PC-3 (cell line): ENCODE data around the gene ABCD4.

Experiments used
- EZH2 ChIP-seq: fragments of 300-600 bp; sonication (generic); IDR thresholded peaks from one replicate; pipeline ENCODE4 v1.6.1; 2017; ENCODE audit warnings: antibody characterized with exemption, mild to moderate bottlenecking, low read length; ENCODE audit not compliant: unreplicated experiment
- EZH2phosphoT487 ChIP-seq: fragments of 300-600 bp; sonication (generic); IDR thresholded peaks from 2 replicates; pipeline ENCODE4 v1.6.1; 2018; ENCODE audit warnings: mild to moderate bottlenecking, antibody characterized with exemption, low read length, borderline replicate concordance
- TF ChIP-seq, protein P1 (sequence below): fragments of 300-600 bp; sonication (generic); conservative IDR thresholded peaks from 2 replicates; pipeline ENCODE4 v1.5.1; 2017; ENCODE audit warnings: antibody characterized with exemption, low read depth, mild to moderate bottlenecking, low read length

DNA sequence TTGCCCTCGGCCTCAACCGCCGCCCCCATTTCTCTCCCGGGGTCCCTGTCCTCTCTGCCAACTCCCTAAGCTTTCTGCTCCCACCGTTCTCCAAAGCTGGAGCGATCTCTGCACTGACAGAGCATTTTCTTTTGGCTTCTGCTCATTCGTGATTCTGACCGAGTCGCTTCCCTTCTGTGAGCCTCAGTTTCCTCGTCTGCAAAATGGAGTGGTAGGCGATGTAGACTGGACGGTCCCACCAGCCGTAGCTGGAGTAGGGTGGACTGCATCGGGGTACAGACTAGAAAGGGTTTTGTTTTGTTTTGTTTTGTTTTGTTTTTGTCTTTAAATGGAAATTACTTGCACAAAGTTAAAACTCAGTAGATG lies 61.1 kb downstream of the ABCD4 start:
- TF ChIP-seq, protein P1, sequence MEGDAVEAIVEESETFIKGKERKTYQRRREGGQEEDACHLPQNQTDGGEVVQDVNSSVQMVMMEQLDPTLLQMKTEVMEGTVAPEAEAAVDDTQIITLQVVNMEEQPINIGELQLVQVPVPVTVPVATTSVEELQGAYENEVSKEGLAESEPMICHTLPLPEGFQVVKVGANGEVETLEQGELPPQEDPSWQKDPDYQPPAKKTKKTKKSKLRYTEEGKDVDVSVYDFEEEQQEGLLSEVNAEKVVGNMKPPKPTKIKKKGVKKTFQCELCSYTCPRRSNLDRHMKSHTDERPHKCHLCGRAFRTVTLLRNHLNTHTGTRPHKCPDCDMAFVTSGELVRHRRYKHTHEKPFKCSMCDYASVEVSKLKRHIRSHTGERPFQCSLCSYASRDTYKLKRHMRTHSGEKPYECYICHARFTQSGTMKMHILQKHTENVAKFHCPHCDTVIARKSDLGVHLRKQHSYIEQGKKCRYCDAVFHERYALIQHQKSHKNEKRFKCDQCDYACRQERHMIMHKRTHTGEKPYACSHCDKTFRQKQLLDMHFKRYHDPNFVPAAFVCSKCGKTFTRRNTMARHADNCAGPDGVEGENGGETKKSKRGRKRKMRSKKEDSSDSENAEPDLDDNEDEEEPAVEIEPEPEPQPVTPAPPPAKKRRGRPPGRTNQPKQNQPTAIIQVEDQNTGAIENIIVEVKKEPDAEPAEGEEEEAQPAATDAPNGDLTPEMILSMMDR, result no peak
- TF ChIP-seq EZH2phosphoT487 (no peak), EZH2 (no peak)
